HepG2 (cell line): ENCODE measurements around the gene DUSP22. TPM values are rescaled to one million over a fixed set of nuclear protein-coding genes. Genes with fewer than 3 reads are reported as not detected.

Experiments
- ATAC-seq: fragments of 200-7000 bp; cut with Tn5 transposase; 3 replicates; pipeline ENCODE4 v1.9.1; 2020; ENCODE audit warnings: mild to moderate bottlenecking, moderate library complexity
- BruUV-seq: library from RNA; stranded (reverse); fragments of 400-500 nt; replicated peaks from 2 replicates; lab custom pipeline; 2021; lab: Mats Ljungman, UMichigan
- CTCF ChIA-PET: fragments of 300-600 bp; formaldehyde crosslinking; extraction: SDS; loops from one replicate; lab custom pipeline; 2021; ENCODE audit warnings: low total read pairs, inconsistent platforms, low intra/inter-chr PET ratio; lab: Yijun Ruan, JAX
- POLR2A ChIA-PET: fragments of 350-600 bp; sonication (Branson Sonifier 250); formaldehyde crosslinking; loops from one replicate; lab custom pipeline; 2020; ENCODE audit warnings: antibody characterized with exemption, inconsistent platforms; lab: Yijun Ruan, JAX
- DNase-seq: peaks from one replicate; pipeline ENCODE4 v3.0.0-alpha.2; 2015; ENCODE audit warnings: low spot score
- FAIRE-seq: peaks from 3 replicates; lab custom pipeline; 2011; peaks lifted over from hg19 to GRCh38; lab: Jason Lieb, UNC
- H2AFZ ChIP-seq: one replicate; pipeline ENCODE4 v1.6.1; 2011; ENCODE audit warnings: low read length, inconsistent platforms
- H3K27ac ChIP-seq: fragments of 300-600 bp; 3 replicates; pipeline ENCODE4 v1.8.0; 2011; ENCODE audit warnings: mixed run types, mild to moderate bottlenecking, mixed read lengths, low read length, inconsistent platforms; ENCODE audit not compliant: insufficient read depth; ENCODE audit errors: extremely low read length
- H3K27me3 ChIP-seq, 2 experiments: fragments of 200-600 bp in 1 of 2; 2 replicates in 1 of 2; 3 replicates in 1 of 2; pipeline versions ENCODE4 v1.6.0 to v1.8.0; 2011; ENCODE audit warnings: low read length in 2 of 2, mild to moderate bottlenecking in 2 of 2, moderate library complexity in 2 of 2, inconsistent platforms in 1 of 2; ENCODE audit not compliant: insufficient read depth in 2 of 2, control insufficient read depth in 1 of 2
- H3K36me3 ChIP-seq, 2 experiments: fragments of 200-600 bp in 1 of 2; replicated peaks in 1 of 2; 2 replicates in 1 of 2; 3 replicates in 1 of 2; pipeline versions ENCODE4 v1.5.1 to v1.8.0; 2011; ENCODE audit warnings: low read length in 2 of 2, inconsistent platforms in 1 of 2; ENCODE audit not compliant: insufficient read depth in 2 of 2, control insufficient read depth in 1 of 2
- H3K4me1 ChIP-seq: 2 replicates; pipeline ENCODE4 v1.5.1; 2012; ENCODE audit warnings: low read length, inconsistent platforms; ENCODE audit not compliant: insufficient read depth
- H3K4me2 ChIP-seq: 2 replicates; pipeline ENCODE4 v1.6.0; 2011; ENCODE audit warnings: low read depth, low read length, inconsistent platforms
- H3K4me3 ChIP-seq, 3 experiments: fragments of 200-600 bp in 1 of 3; sonication (generic), shearing (Covaris generic) in 1 of 3; replicated peaks in 1 of 3; 2 replicates each; pipeline ENCODE4 v1.5.1; 2011 to 2016; ENCODE audit warnings: low read length in 3 of 3, inconsistent platforms in 2 of 3, low read depth in 2 of 3, mild to moderate bottlenecking in 2 of 3, control low read depth in 1 of 3, mixed read lengths in 1 of 3; ENCODE audit not compliant: insufficient read depth in 1 of 3
- H3K79me2 ChIP-seq: one replicate; pipeline ENCODE4 v1.6.1; 2011; ENCODE audit warnings: low read length, inconsistent platforms; ENCODE audit not compliant: insufficient read depth
- H3K9ac ChIP-seq: 2 replicates; pipeline ENCODE4 v1.6.0; 2011; ENCODE audit warnings: mild to moderate bottlenecking, low read depth, low read length, inconsistent platforms; ENCODE audit not compliant: insufficient read depth
- H3K9me3 ChIP-seq: 2 replicates; pipeline ENCODE4 v1.5.1; 2012; ENCODE audit warnings: mild to moderate bottlenecking, low read length
- H4K20me1 ChIP-seq: 2 replicates; pipeline ENCODE4 v1.6.0; 2011; ENCODE audit warnings: inconsistent platforms, mild to moderate bottlenecking, low read length, moderate library complexity; ENCODE audit not compliant: insufficient read depth
- ARNT2 ChIP-seq: sonication (generic); formaldehyde crosslinking; IDR thresholded peaks from 2 replicates; pipeline ENCODE4 v1.8.0; 2022; ENCODE audit warnings: mild to moderate bottlenecking, low read depth, missing genetic modification reagents, moderate library complexity
- HNRNPL ChIP-seq: fragments of 200-400 bp; formaldehyde crosslinking; IDR thresholded peaks from 2 replicates; pipeline ENCODE4 v1.6.1; 2017; ENCODE audit warnings: mild to moderate bottlenecking, low read depth, low read length
- NR2F6 ChIP-seq, 2 experiments: IDR thresholded peaks; 2 replicates each; pipeline ENCODE4 v1.6.1; 2016; ENCODE audit warnings: antibody characterized with exemption in 1 of 2, mild to moderate bottlenecking in 1 of 2
- SOX6 ChIP-seq, 2 experiments: fragments of 450-650 bp in 1 of 2; sonication (generic) in 1 of 2; formaldehyde crosslinking in 1 of 2; IDR thresholded peaks; 2 replicates each; pipeline versions ENCODE4 v1.4.0 to v1.6.1; 2017 to 2020; ENCODE audit warnings: antibody characterized with exemption in 1 of 2, mild to moderate bottlenecking in 1 of 2, missing genetic modification reagents in 1 of 2
- TAF1 ChIP-seq: sonication (generic); formaldehyde crosslinking; IDR thresholded peaks from 2 replicates; pipeline ENCODE4 v1.4.0; 2020; ENCODE audit warnings: missing genetic modification reagents
- XBP1 ChIP-seq: sonication (generic); formaldehyde crosslinking; IDR thresholded peaks from 2 replicates; pipeline ENCODE4 v1.5.0; 2020; ENCODE audit warnings: missing genetic modification reagents
- ZNF235 ChIP-seq: sonication (generic); formaldehyde crosslinking; IDR thresholded peaks from 2 replicates; pipeline ENCODE4 v1.8.1; 2023; ENCODE audit warnings: mild to moderate bottlenecking, missing genetic modification reagents, borderline replicate concordance
- ZNF546 ChIP-seq: sonication (generic); formaldehyde crosslinking; conservative IDR thresholded peaks from 2 replicates; pipeline ENCODE4 v1.8.1; 2023; ENCODE audit warnings: mild to moderate bottlenecking, missing genetic modification reagents
- ZNF790 ChIP-seq: sonication (generic); formaldehyde crosslinking; IDR thresholded peaks from 2 replicates; pipeline ENCODE4 v1.8.0; 2022; ENCODE audit warnings: missing genetic modification reagents, mild to moderate bottlenecking, borderline replicate concordance
- ZNF83 ChIP-seq: sonication (generic); formaldehyde crosslinking; IDR thresholded peaks from 2 replicates; pipeline ENCODE4 v1.4.0; 2020; ENCODE audit warnings: missing genetic modification reagents, mild to moderate bottlenecking, borderline replicate concordance
- WGBS: methylation state at CpG from one replicate; pipeline ENCODE4 v1.1.6; 2017; ENCODE audit warnings: low lambda C conversion rate; 5-methylcytosine and 5-hydroxymethylcytosine counted together
- in situ Hi-C: cut with HindIII; loops from 2 replicates; pipeline ENCODE4 v1.10.0; 2017; ENCODE audit warnings: low pct_unique_long_range_greater_than_20kb; ENCODE audit not compliant: extremely low pct_ligation_motif_present
- intact Hi-C: fragments of 100-400 bp; cut with micrococcal nuclease; formaldehyde crosslinking; loops from one replicate; pipeline ENCODE4 v1.10.0; 2022; ENCODE audit not compliant: unreplicated experiment
- polyA plus RNA-seq, 8 experiments: library from polyadenylated mRNA; depleted of rRNA in 3 of 8; stranded (reverse) in 7 of 8; unstranded in 1 of 8; fragments of >200 nt; fragmentation: Illumina TruSeq in 4 of 8; extraction: Trizol in 4 of 8; gene quantifications; 2 replicates each; pipeline versions ENCODE4 v1.2.1 to v1.2.3, GENCODE V29; 2011 to 2016; ENCODE audit warnings: low read depth in 4 of 8, missing spikeins in 1 of 8, mixed read lengths in 1 of 8; ENCODE audit not compliant: insufficient read depth in 1 of 8
- total RNA-seq, 5 experiments: library from RNA; depleted of rRNA; stranded (reverse); fragments of >200 nt; fragmentation: Illumina TruSeq; extraction: Trizol; gene quantifications; 2 replicates each; pipeline ENCODE4 v1.2.3, GENCODE V29; 2016; ENCODE audit warnings: low read depth in 1 of 5
- TF ChIP-seq, protein P1 (sequence below): sonication (generic); formaldehyde crosslinking; IDR thresholded peaks from 2 replicates; pipeline ENCODE4 v1.4.0; 2020; ENCODE audit warnings: missing genetic modification reagents

DUSP22 gene
- total and polyA plus RNA-seq, 2 of the 13 experiments (the other 11 are each of a cell fraction or from before 2014, with no cell fraction given): 20.2 to 32.8 TPM

GRCh38 chr6:321536-322258 is 29.4 kb downstream of the DUSP22 start:
- Histone ChIP-seq H4K20me1 (no peaks in the 10 kb centered on the region), H3K79me2 (no peaks in the 10 kb centered on the region), H3K27ac (no peak overlapping the region), H3K9me3 (no peaks in the 10 kb centered on the region), H3K36me3 (peaks cover 3 to 6% of the 10 kb centered on the region in 2 experiments; a peak in 2 of 5 replicates), H3K27me3 (no peaks in the 10 kb centered on the region; a peak in 2 of 5 replicates), H3K4me2 (no peak overlapping the region), H3K4me3 (no peak overlapping the region), H2AFZ (no peak overlapping the region), H3K4me1 (no peaks in the 10 kb centered on the region), H3K9ac (no peak overlapping the region)
- ChIA-PET POLR2A (no interaction called here), CTCF (no interaction called here)
- 44% methylated on average over 3 of the region's 3 CpGs for WGBS
- no peak for ATAC-seq
- FAIRE-seq: no peak
- TF ChIP-seq NR2F6 (IDR thresholded peaks at IDR 0.05): no peak
- TF ChIP-seq NR2F6 (CRISPR knock-in tag; IDR thresholded peaks at IDR 0.05): no peak
- TF ChIP-seq, protein P1, sequence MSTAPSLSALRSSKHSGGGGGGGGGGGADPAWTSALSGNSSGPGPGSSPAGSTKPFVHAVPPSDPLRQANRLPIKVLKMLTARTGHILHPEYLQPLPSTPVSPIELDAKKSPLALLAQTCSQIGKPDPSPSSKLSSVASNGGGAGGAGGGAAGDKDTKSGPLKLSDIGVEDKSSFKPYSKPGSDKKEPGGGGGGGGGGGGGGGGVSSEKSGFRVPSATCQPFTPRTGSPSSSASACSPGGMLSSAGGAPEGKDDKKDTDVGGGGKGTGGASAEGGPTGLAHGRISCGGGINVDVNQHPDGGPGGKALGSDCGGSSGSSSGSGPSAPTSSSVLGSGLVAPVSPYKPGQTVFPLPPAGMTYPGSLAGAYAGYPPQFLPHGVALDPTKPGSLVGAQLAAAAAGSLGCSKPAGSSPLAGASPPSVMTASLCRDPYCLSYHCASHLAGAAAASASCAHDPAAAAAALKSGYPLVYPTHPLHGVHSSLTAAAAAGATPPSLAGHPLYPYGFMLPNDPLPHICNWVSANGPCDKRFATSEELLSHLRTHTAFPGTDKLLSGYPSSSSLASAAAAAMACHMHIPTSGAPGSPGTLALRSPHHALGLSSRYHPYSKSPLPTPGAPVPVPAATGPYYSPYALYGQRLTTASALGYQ (CRISPR knock-in tag): no peak
- no peak for TF ChIP-seq SOX6 (IDR thresholded peaks at IDR 0.05)
- TF ChIP-seq SOX6 (CRISPR knock-in tag; IDR thresholded peaks at IDR 0.05): no peak
- TF ChIP-seq HNRNPL: no peak
- TF ChIP-seq TAF1: no peak
- no peak for TF ChIP-seq ZNF790 (CRISPR knock-in tag)
- no peak for TF ChIP-seq ZNF83 (CRISPR knock-in tag)
- TF ChIP-seq ZNF235 (CRISPR knock-in tag): no peak
- no peak for TF ChIP-seq ARNT2 (CRISPR knock-in tag)
- no peak for TF ChIP-seq XBP1 (CRISPR knock-in tag)
- TF ChIP-seq ZNF546 (CRISPR knock-in tag): no peak
- in situ Hi-C loops (no loop called here), intact Hi-C loops (no loop called here)
- BruUV-seq: no TSS peak
- DNase-seq: no peak
